COR-L47 (cell line): Measurements from ENCODE around the gene DDX20.

Source experiments
- DNase-seq: peaks from one replicate; lab custom pipeline; 2025; lab: John Stamatoyannopoulos, UW

The DDX20 gene

DNA sequence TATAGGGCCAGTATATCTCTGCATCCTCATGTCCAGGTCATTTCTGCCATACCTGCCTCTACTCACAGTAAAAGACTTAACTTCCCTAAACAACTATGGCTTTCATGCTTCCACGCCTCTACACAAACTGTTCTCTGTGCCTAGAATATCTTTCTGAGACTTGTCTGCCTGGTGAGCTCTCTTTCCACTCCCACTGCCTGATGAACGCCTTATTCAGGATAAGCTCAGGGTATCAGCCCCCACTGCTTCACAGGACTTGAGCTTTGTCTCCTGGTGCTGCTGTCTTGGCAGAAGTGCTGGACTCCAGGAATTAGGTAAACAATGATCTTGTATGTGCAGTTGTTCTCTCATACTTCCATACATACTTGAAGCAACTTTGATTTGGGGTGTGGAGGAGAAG lies 4.8 kb upstream of the DDX20 start:
- DNase-seq: no peak

DNA sequence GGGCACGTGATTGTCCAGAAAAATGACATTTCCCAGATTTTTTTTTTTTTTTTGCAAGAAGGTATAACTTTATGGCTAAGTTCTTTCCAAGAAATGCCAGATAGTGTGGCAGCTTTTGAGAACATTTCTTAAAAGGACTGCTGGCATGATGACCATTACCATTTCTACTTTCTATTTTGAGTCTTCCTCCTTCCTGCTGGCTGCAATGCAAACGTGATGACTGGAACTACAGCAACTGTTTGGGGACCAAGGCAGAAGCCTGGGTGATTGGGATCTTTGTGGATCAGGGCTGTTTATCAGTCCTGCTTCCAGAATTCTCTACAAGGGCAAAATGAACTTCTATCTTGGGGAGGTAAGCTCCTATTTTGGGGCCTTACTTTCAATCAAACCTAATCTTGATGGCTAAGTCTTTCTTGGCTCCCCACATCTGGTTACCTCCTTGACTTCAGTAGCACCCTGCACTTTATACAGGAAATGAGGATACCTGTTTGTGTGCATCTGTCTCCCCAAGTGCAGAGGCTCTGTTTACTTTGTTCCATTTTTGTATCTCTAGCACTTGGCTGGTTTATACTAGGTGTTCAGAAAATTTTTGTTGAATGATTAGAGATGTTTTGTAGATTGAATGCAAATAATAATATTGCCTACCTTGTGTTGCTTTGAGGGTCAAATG lies 3.7 kb upstream of the DDX20 start:
- no peak for DNase-seq

DNA sequence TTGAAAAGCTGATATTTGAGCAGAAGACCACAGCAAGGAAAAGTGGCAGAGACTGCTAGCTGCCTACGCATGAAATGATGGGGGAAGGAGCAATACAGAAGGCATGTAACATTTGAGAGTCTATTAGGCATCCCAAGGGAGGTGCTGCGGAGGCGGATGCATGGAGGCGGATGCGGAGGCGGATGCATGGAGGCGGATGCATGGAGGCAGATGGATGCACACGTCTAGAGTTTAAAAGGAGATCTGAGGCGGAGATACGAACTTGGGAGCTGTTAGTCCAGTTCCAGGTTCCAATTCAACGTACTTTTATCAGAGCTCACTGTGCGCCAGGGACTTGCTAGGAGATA lies 744 bp upstream of the DDX20 start:
- DNase-seq: peak; percentile 44

DNA sequence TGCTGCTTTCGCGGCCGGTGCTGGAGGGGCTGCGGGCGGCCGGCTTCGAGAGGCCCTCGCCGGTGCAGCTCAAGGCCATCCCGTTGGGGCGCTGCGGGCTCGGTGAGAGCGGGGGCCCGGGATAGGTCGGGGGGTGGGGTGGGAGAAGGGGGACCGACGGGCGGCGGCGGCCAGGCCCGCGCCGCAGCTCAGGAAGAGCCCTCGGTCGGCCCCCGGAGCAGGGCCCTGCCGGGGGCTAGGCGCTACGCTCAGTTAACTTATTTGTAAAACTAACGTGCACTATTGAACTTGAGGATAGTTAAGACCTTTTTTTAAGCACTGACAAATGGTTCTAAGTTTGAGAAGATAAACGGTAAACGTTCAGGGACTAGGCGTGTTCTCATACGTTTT lies 418 bp downstream of the DDX20 start:
- no peak for DNase-seq

DNA sequence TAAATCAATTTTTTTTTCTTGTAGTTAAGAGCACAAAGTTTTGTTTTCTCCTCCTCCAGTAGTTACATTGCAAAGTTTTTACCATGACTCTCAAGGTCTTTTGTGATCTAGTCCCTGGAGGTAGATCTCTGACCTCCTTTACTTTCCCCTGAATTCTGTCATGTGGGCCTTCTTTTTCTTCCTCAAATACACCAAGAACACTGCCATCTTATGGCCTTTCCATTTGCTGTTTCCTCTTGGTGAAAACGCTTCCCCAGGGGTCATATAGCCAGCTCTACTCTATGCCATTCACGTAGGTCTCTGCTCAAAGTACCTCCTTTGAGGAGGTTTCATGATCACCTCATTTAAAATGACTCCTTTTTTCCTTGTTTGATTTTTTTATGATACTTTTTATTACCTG lies 2.7 kb downstream of the DDX20 start:
- no peak for DNase-seq

DNA sequence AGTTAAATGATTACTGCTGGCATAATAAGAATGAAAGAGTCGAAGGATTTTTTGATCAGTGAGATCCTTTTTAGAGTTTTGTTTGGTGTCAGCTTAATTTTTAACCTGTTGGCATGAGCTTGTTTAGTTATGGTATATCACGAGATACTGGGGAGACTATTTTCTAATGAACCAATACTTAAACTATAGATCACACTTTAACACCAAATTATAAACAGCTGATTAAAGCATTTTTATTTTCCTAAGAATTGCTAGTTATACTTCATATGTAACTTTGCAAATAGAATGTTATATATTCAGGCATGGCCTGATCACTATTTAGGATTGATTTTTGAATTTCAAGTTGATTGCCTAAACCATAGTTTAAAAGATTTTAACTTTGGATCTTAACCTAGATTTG lies 6.0 kb downstream of the DDX20 start:
- DNase-seq: no peak

DNA sequence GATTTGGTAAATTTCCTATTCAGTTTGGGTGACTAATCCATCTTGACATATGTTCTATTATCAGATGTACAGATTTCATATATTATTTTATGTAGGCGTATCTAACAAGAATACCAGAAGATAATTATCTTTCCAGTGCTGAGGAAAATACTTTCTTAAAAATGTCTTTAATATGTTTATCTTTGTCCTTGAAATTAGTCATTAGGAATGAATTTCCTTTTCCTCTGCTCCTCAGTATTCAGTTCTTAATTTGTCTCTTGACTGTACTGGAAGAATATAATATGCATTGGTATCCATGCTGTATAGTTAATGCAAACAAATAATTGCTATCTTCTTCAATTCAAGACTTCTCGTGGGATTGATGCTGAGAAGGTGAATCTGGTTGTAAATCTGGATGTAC lies 6.6 kb downstream of the DDX20 start:
- no peak for DNase-seq

DNA sequence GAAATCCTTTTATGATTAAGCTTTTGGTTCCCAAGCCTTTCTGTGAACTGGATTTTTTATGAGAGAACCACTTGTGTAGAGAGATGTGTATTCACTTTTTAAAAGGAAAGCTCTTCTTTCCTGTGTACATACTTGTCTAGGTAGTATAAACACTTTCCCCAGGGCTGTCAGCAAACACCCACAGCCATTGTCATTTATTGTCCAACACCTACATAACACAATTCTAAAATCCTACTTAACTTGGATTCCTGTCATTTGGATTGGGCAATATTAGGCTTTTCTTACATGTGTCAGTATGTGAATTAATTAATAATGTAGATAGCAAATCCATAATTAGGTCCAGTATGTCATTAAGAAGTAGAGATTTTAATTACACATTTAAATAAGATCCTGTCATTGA lies 12.3 kb downstream of the DDX20 start:
- DNase-seq: no peak

DNA sequence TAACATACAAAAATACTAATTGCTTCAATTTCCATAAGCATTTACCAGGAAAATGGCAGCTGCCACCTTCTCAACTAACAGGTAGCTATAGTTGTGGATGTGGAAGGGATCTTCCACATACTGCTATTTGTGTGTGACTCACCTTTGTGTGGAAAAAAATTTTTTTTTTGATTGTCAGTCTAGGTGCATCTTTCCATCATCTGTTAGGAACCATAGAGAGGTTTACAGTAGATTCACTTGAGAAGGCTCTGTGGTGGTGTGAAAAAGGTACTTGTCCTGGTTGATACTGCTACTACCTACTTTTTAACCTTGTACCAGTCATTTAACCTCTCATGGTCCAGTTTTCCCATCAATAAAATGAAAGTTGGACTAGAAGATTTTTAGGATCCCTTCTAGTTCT lies 12.9 kb downstream of the DDX20 start:
- no peak for DNase-seq

DNA sequence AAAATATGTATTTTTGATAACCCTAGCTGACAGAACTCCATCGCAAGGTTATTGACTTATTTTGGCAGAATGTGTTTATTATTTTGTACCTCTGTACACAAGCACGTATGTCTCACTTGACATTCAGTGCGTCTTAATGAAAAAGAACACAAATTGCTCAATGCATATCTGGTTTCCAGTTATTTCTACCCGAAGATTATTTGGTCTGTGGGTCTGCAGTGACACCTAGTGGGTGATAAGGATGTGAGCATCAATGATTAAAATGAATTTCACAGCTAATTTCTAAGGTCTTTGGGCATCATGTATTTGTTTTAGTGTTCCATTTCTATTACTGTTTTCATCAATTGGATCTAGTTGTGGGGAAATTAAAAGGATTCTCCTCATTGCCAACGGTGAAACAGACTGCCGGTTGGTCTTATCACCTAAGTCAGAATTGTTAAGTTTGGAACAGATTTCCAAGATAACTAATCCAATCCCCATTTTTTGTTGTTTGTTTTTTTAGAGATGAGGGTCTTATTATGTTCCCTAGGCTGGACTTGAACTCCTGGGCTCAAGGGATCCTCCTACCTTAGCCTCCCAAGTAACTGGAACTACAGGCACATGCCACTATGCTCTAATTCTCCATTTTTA lies 13.9 kb downstream of the DDX20 start:
- DNase-seq: peak; percentile 45

DNA sequence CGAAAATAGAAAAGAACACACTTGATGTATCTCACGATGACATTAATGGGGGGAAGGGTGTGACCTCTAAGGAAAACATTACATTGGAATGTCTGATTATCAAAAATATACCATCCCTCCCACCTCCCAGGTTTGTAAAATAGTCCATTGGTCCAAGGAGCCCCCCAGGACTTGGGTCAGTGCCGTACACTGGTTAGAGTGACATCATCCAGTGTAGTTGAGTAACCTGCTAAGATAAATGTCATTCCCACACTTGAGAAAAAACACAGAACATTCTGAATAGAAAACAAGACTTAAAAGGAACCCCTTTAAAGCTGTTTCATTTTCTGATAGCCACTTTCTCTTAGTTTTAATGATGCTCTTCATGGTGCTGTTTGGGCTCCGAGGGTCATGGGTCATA lies 15.2 kb downstream of the DDX20 start:
- DNase-seq: no peak

DNA sequence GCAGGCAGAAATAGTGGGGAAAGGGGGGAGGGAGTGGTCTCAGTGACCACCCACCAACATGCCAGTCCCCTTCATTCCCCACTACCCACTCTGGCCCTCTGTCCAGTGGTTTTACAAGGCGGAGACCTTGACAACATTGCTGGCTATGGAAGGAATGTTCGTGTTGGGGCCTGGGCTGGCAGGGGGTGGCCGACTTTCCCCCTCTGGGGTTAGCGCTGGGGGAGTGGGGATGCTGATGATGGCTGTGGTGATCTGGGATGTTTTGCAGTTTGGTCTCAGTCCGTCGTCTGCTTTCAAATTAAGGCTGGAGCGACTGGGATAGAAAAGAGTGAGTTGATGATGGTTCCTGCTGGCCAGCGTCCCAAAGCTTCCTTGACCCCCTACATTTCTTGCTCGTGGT lies 20.3 kb downstream of the DDX20 start:
- no peak for DNase-seq

DNA sequence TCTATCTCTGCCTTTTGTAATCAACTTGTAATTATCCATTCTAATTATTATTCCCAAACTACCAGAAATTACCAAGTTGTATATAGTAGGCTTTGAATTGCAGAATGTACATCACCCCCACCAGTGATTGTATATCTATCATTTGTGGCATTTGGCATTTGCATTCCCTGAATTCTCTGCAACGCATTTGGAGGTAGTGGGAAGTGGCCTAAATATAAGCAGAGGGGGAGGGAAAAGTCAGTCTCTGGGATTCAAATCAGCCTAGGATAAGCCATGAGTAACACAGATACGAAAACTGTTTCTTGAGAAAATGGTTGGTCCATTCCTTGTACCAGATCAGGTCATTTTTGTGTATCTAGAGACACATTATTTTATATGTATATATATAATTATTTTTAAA lies 20.7 kb downstream of the DDX20 start:
- DNase-seq: no peak

DNA sequence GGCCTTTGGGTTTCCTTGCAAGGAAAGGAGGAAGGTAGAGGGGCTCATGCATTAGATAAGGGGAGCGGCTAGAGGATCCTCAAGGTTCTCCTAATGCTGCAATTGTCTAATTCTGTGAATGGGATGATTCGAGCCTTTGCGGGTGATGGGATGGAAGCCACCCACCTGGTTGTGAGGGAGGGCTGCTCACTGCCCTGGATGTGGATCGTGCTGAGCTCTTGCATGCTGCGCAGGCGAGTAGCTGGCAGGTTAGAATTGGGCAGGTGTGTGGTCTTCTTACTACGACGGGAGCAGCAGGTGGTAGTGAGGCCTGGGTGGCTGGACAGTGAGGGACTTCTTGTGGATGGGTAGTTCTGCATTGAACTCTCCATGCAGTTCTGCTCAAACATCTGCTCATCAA lies 21.2 kb downstream of the DDX20 start:
- no peak for DNase-seq

DNA sequence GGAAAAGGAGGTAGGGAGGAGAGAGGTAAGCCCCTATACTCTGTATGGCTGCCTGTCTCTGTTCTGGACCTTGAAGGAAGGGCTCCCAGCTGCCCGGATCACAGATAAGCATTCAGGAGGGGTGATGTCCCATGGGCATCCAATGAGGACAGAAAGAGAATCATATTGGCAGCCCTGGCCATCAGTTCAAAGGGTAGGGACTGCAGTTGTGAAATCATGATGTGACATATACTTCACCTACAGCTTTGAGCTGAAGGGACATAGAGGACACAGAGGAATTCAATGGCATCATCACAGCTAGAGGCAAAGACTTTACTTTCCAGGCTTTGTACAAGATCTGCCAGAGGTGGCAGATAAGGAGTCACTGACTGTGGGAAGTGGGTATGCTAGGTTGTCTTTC lies 21.6 kb downstream of the DDX20 start:
- no peak for DNase-seq

DNA sequence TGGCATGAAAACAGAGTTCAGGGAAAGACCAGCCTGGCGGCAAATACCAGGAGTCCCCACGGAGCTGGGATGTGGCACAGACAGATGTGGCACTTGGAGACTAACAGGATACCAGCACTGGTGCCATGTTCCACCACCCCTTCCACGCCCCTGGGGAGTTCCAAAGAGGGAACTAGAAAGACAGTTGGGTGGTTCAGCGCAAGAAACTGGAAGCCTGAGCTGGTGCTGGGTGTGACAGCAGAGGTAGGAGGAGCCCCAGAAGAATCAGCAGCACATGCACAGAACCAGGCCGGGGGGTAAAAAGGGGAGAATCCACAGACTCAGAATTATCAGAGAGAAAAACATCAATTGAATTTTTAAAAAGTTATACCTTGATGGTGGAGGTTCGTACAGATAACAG lies 22.4 kb downstream of the DDX20 start:
- no peak for DNase-seq

DNA sequence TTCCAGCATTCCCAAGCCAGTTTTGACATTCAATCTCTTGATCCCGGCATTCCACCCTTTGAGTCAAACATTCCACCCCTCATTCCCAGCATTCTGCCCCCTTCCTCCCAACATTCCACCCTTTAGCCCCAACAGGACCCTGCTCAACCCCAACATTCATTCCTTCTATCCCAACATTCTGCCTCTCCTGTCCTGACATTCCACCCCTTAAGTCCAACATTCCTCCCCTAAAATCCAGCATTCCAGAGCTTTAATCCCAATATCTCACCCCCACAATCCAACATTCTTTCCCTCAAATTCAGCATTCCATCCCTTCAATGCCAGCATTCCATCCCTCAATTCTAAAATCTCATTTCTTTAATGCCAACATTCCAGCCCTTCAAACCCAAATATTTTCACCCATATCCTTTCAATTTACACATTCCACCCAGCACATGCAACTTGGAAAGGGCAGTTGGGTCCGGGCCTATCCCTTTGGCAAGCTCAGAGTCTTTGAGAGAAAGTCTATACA lies 22.9 kb downstream of the DDX20 start:
- no peak for DNase-seq

DNA sequence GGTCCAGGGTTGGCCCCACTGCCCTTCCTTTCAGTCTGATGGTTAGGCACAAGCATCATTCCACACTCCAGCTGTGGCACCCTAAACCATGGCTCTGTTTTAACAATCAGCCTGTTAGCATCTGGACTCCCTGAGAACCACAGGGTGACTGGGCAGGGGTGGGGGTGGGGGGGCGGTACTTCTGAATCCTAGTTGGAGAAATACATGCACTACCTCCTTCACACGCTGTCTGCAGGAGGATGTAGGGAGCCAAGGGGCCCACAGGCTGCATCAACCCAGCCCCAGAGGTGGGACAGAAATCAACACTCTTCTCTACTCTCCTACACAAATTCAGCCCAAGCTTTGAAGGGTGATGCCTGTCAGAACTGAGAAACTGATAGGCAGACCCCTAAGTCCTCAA lies 23.8 kb downstream of the DDX20 start:
- no peak for DNase-seq

DNA sequence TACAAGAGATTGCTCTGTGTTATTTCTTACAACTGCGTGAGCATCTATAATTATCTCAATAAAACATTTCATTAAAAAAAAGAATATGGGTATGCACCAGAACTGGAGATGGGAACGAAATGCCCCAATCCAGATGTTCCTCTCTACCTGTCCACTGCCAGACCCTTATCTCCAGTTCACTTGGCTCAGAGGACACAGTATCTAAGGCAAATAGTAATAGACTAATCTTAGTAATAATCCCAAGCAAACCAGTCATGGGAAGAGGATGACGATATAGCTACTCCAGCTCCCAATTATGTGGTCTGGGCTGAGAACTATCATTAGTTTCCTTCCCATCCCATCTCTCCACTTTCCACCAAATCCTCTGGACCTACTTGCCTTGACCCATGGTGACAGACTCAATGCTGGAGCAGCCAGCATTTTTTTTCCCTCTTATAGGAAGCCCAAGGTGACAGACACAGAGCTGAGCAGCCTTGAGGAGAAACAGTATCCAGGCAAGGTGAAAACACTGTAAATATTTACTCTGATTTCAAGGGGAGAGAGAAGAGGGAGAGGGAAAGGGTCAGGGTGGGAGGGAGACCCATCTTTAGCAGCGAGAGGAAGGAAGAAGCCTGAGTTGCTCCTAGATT lies 28.7 kb downstream of the DDX20 start:
- DNase-seq: no peak

DNA sequence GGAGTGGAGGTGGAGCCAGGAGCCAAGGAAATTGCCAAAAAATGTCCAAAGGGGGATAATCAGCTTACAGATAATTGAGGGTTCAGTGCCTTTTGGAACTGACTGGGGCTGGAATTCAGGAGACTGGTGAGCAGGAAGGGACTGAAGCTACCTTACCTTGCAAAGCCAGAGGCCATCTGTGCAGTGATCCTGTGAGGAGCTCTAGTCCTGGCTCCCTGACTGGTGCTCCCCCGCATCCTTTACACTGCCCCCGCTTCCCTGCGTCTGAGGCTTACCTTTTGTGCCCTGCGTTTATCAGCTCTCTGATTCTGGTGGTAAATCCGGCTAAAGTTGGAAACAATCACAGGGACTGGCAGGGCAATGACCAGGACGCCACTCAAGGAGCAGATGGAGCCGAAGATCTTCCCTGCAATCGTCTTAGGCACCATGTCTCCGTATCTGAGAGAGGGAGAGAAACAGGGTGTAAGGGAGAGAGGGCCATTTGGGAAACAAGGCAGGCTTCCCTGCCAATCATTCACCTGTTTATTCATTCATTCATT lies 31.0 kb downstream of the DDX20 start:
- DNase-seq: no peak

DNA sequence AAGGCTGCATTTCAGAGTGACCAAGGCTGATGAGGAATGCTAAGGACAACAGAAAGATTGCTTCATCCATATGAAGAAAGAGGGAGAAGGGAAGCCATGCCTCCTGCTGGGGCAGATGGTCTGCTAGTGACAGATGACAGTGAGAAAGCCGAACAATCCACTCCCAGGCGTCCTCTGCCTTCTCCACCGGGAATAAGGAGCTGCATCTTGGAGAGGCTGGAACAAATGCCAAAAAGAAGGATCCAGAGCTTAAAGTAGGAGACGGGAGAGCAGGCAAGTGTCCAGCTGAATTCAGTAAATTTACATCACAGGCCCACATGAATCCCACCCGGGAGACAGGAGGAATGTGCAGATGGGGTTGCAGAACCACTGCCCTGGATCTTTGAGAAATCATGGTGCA lies 33.4 kb downstream of the DDX20 start:
- DNase-seq: no peak

DNA sequence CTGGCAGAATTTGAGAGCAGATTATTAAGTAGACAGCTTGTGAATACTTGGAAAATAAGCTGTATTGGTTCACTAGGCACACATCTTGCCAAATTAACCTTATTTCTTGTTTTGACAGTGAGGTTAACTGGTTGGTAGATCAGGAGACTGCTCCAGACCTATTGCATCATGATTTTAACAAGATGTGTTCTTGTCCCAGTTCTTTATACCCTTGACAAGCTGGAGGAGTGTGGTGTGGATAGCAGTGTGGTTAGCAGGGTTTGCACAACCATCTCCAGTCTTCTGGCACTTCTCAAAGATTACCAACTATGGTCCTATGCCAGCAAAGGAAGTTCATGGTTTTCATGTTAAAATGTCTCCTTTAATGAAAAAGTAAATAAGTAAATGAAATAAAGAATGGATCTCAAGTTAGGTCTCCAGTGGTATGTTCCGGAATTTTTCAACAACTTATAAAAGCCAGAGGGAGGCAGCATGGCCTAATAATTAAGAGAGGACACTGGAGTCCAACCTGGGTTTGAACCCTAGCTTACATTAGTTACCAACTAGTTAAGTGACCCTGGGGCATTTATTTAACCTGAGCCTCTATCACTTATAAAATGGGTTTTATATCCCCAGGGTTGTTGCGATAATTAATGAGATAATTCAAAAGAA lies 34.1 kb downstream of the DDX20 start:
- DNase-seq: no peak

DNA sequence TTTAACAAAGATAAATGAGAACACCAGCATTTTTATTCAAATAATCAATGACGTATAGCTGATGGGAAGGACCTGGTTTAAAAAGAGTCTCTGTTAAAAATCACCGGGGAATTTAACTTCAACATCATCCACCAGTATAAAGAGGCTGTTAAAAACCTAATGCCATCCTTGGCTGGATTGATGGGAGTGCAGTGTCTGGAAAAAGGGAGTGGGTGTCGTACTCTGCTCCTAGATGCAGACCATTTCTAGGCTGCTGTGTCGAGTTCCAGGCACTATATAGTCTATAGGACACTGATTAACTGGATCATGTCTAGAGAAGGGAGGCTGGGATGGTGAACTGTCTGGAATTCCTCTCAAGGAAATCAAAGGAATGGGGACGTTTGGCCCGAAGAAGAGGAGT lies 36.1 kb downstream of the DDX20 start:
- no peak for DNase-seq
